HL-60 (cell line): ENCODE data around the gene RRP7A.

Source experiments
- DNase-seq, 2 experiments: peaks; one replicate each; pipeline ENCODE4 v3.0.0-alpha.2; 2010 to 2020; ENCODE audit warnings: low read depth in 1 of 2, low spot score in 1 of 2
- H3K27ac ChIP-seq: fragments of 250-450 bp; sonication (Bioruptor Pico); replicated peaks from 2 replicates; pipeline ENCODE4 v1.5.1; 2020; ENCODE audit warnings: mild to moderate bottlenecking, moderate library complexity
- H3K27me3 ChIP-seq: fragments of 250-450 bp; sonication (Bioruptor Pico); 2 replicates; pipeline ENCODE4 v1.5.1; 2021; ENCODE audit warnings: mild to moderate bottlenecking, moderate library complexity; ENCODE audit not compliant: insufficient read depth, poor library complexity, severe bottlenecking
- H3K4me3 ChIP-seq: replicated peaks from 2 replicates; pipeline ENCODE4 v1.5.1; 2011; ENCODE audit warnings: mild to moderate bottlenecking, control low read depth, low read length; ENCODE audit not compliant: insufficient read depth
- CTCF ChIP-seq: IDR thresholded peaks from one replicate; pipeline ENCODE4 v1.5.1; 2011; ENCODE audit warnings: low read length, control low read depth, inconsistent platforms; ENCODE audit not compliant: insufficient read depth
- GABPA ChIP-seq: IDR thresholded peaks from 2 replicates; pipeline ENCODE4 v1.6.1; 2012; ENCODE audit warnings: low read depth
- POLR2AphosphoS5 ChIP-seq: IDR thresholded peaks from 2 replicates; pipeline ENCODE4 v1.6.1; 2012; ENCODE audit warnings: low read depth
- REST ChIP-seq: IDR thresholded peaks from 2 replicates; pipeline ENCODE4 v1.6.1; 2012; ENCODE audit warnings: low read depth; ENCODE audit not compliant: insufficient replicate concordance
- SPI1 ChIP-seq: IDR thresholded peaks from 2 replicates; pipeline ENCODE4 v1.6.1; 2012; ENCODE audit warnings: low read depth, mild to moderate bottlenecking, borderline replicate concordance

RRP7A gene

GRCh38 chr22:42562279-42562678, 42.7 kb upstream of the RRP7A start:
- Histone ChIP-seq H3K27me3 (no peaks in the 10 kb centered on the region), H3K27ac (peak overlapping the region; percentile 65), H3K4me3 (no peak overlapping the region)
- TF ChIP-seq POLR2AphosphoS5, result 0 out of 2 replicates have a peak, but pooled peaks have one; percentile 49
- peak; percentile 98 for TF ChIP-seq SPI1
- TF ChIP-seq CTCF, result no peak
- TF ChIP-seq REST, result no peak
- TF ChIP-seq GABPA, result no peak
- DNase-seq, result peak; percentile 64 to 90

- H3K4me3 ChIP-seq, result no peak overlapping the region
- H3K27me3 ChIP-seq, result no peaks in the 10 kb centered on the region
- TF ChIP-seq REST, result no peak
- no peak for TF ChIP-seq SPI1
- no peak for TF ChIP-seq CTCF
- TF ChIP-seq POLR2AphosphoS5, result no peak
- TF ChIP-seq GABPA, result no peak
- H3K27ac ChIP-seq, result peak overlapping the region; percentile 65
- no peak for DNase-seq
Observed at GRCh38 chr22:42561856-42562255, 42.3 kb upstream of the RRP7A start.

- TF ChIP-seq POLR2AphosphoS5 (no peak), CTCF (no peak), GABPA (no peak), SPI1 (no peak), REST (no peak)
- Histone ChIP-seq H3K27ac (no peak overlapping the region), H3K27me3 (no peaks in the 10 kb centered on the region), H3K4me3 (no peak overlapping the region)
- DNase-seq, result no peak
Observed at GRCh38 chr22:42560781-42561180, 41.2 kb upstream of the RRP7A start.
